CD4-positive, alpha-beta memory T cell (primary cell): Measurements from ENCODE around the gene VSTM4. TPM values are rescaled to one million over a fixed set of nuclear protein-coding genes. Genes with fewer than 3 reads are reported as not detected.

Source experiments
- CTCF ChIA-PET: fragments of 350-600 bp; sonication (Branson Sonifier 250); formaldehyde crosslinking; loops from one replicate; lab custom pipeline; 2021; ENCODE audit warnings: inconsistent platforms; ENCODE audit not compliant: partially characterized antibody; lab: Charles Lee
- POLR2A ChIA-PET: fragments of 350-600 bp; sonication (Branson Sonifier 250); formaldehyde crosslinking; loops from one replicate; lab custom pipeline; 2021; ENCODE audit not compliant: partially characterized antibody; lab: Charles Lee
- DNase-seq, 5 donors: peaks; one replicate each; pipeline versions ENCODE4 v3.0.0 to v3.0.0-alpha.2; 2020 to 2022; ENCODE audit warnings: mixed read lengths in 1 of 5
- H3K27ac ChIP-seq: one replicate; pipeline ENCODE4 v1.7.0; 2013; ENCODE audit warnings: low read depth, low read length
- H3K27me3 ChIP-seq: 2 replicates; pipeline ENCODE4 v1.7.0; 2013; ENCODE audit warnings: mild to moderate bottlenecking, low read length, moderate library complexity; ENCODE audit not compliant: insufficient read depth
- H3K36me3 ChIP-seq: 2 replicates; pipeline ENCODE4 v1.7.0; 2013; ENCODE audit warnings: mild to moderate bottlenecking, low read length, moderate library complexity; ENCODE audit not compliant: insufficient read depth
- H3K4me1 ChIP-seq: 2 replicates; pipeline ENCODE4 v1.7.0; 2013; ENCODE audit warnings: mild to moderate bottlenecking, low read length, moderate library complexity; ENCODE audit not compliant: insufficient read depth
- H3K4me3 ChIP-seq, 2 donors: one replicate each; pipeline ENCODE4 v1.7.0; 2013; ENCODE audit warnings: low read length in 2 of 2, mild to moderate bottlenecking in 1 of 2
- H3K9me3 ChIP-seq, 2 donors: one replicate each; pipeline ENCODE4 v1.7.0; 2013; ENCODE audit warnings: low read length in 2 of 2, control low read depth in 1 of 2; ENCODE audit not compliant: control insufficient read depth in 1 of 2
- H3K27ac Mint-ChIP-seq, 7 donors: one replicate each; pipeline ENCODE4 v1.8.0; 2020 to 2021; ENCODE audit warnings: mixed read lengths in 7 of 7, mild to moderate bottlenecking in 6 of 7, inconsistent platforms in 3 of 7, moderate library complexity in 3 of 7
- H3K27me3 Mint-ChIP-seq, 2 donors: one replicate each; pipeline ENCODE4 v1.8.0; 2020 to 2021; ENCODE audit warnings: mixed read lengths in 2 of 2
- H3K36me3 Mint-ChIP-seq, 2 donors: one replicate each; pipeline ENCODE4 v1.8.0; 2020 to 2021; ENCODE audit warnings: mixed read lengths in 2 of 2, inconsistent platforms in 1 of 2, mild to moderate bottlenecking in 1 of 2
- H3K4me1 Mint-ChIP-seq, 4 donors: one replicate each; pipeline ENCODE4 v1.8.0; 2020 to 2021; ENCODE audit warnings: mixed read lengths in 4 of 4, mild to moderate bottlenecking in 1 of 4
- H3K4me3 Mint-ChIP-seq, 8 donors: one replicate each; pipeline ENCODE4 v1.8.0; 2020 to 2021; ENCODE audit warnings: mixed read lengths in 8 of 8, mild to moderate bottlenecking in 7 of 8, moderate library complexity in 6 of 8, inconsistent platforms in 3 of 8
- H3K9me3 Mint-ChIP-seq, 8 donors: one replicate each; pipeline ENCODE4 v1.8.0; 2020 to 2021; ENCODE audit warnings: mixed read lengths in 8 of 8, mild to moderate bottlenecking in 5 of 8, inconsistent platforms in 3 of 8, moderate library complexity in 1 of 8
- intact Hi-C: fragments of 100-400 bp; cut with micrococcal nuclease; formaldehyde crosslinking; loops from one replicate; pipeline ENCODE4 v1.15.1; 2023
- polyA plus RNA-seq, 2 donors: library from polyadenylated mRNA; unstranded; fragments of 300-500 nt; fragmentation: Illumina TruSeq; gene quantifications; one replicate each; pipeline ENCODE4 v1.2.3, GENCODE V29; 2021
- total RNA-seq, 2 experiments: library from RNA; stranded (reverse); gene quantifications; one replicate each; pipeline ENCODE4 v1.2.3, GENCODE V29; 2021

VSTM4 gene
- total and polyA plus RNA-seq, 4 experiments from 2014 or later = not detected

- no peaks in the 10 kb centered on the region for H3K9me3 Mint-ChIP-seq
- H3K36me3 Mint-ChIP-seq = no peaks in the 10 kb centered on the region
Observed at GRCh38 chr10:49107111-49107886, 8.0 kb downstream of the VSTM4 start.

GRCh38 chr10:49106451-49106850, 8.9 kb downstream of the VSTM4 start:
- Mint-ChIP-seq H3K36me3 (no peaks in the 10 kb centered on the region), H3K27me3 (peaks cover 3 to 9% of the 10 kb centered on the region in 2 donors), H3K4me1 (no peaks in the 10 kb centered on the region), H3K27ac (no peak overlapping the region), H3K4me3 (no peak overlapping the region), H3K9me3 (peaks cover 0 to 4% (median 0%) of the 10 kb centered on the region in 8 donors)
- CTCF ChIA-PET = no interaction called here
- POLR2A ChIA-PET = no interaction called here
- H3K27me3 ChIP-seq = no peaks in the 10 kb centered on the region
- no peak overlapping the region for H3K4me3 ChIP-seq
- no peaks in the 10 kb centered on the region for H3K36me3 ChIP-seq
- DNase-seq = no peak
- H3K27ac ChIP-seq = no peak overlapping the region
- no peaks in the 10 kb centered on the region for H3K4me1 ChIP-seq
- intact Hi-C loops = no loop called here
- H3K9me3 ChIP-seq = no peaks in the 10 kb centered on the region

More at GRCh38 chr10:49107111-49107886, 8.0 kb downstream of the VSTM4 start:
- Histone ChIP-seq H3K27me3 (no peaks in the 10 kb centered on the region), H3K4me3 (no peak overlapping the region), H3K4me1 (no peaks in the 10 kb centered on the region), H3K36me3 (no peaks in the 10 kb centered on the region), H3K9me3 (no peaks in the 10 kb centered on the region), H3K27ac (no peak overlapping the region)
- no peaks in the 10 kb centered on the region for H3K4me1 Mint-ChIP-seq
- POLR2A ChIA-PET = no interaction called here
- peaks cover under 1 to 8% of the 10 kb centered on the region in 2 donors for H3K27me3 Mint-ChIP-seq
- H3K27ac Mint-ChIP-seq = no peak overlapping the region
- CTCF ChIA-PET = no interaction called here
- H3K4me3 Mint-ChIP-seq = no peak overlapping the region
- DNase-seq = no peak
- intact Hi-C loops = no loop called here

GRCh38 chr10:49105076-49105475, 10.2 kb downstream of the VSTM4 start:
- H3K9me3 ChIP-seq = no peaks in the 10 kb centered on the region
- no peak overlapping the region for H3K27ac ChIP-seq
- H3K4me1 ChIP-seq = no peaks in the 10 kb centered on the region
- Mint-ChIP-seq H3K36me3 (no peaks in the 10 kb centered on the region), H3K4me3 (no peak overlapping the region), H3K27me3 (peaks cover 3 to 9% of the 10 kb centered on the region in 2 donors), H3K4me1 (no peaks in the 10 kb centered on the region), H3K9me3 (peaks cover 0 to 4% (median 0%) of the 10 kb centered on the region in 8 donors), H3K27ac (no peak overlapping the region)
- ChIA-PET POLR2A (no interaction called here), CTCF (no interaction called here)
- H3K4me3 ChIP-seq = no peak overlapping the region
- no peaks in the 10 kb centered on the region for H3K27me3 ChIP-seq
- intact Hi-C loops = no loop called here
- no peak for DNase-seq
- H3K36me3 ChIP-seq = no peaks in the 10 kb centered on the region

GRCh38 chr10:49104323-49104722, 11.0 kb downstream of the VSTM4 start:
- DNase-seq = no peak
- Histone ChIP-seq H3K27ac (no peak overlapping the region), H3K9me3 (no peaks in the 10 kb centered on the region), H3K4me1 (no peaks in the 10 kb centered on the region), H3K4me3 (no peak overlapping the region), H3K36me3 (no peaks in the 10 kb centered on the region), H3K27me3 (no peaks in the 10 kb centered on the region)
- Mint-ChIP-seq H3K27me3 (peaks cover 4 to 7% of the 10 kb centered on the region in 2 donors), H3K9me3 (peaks cover 0 to 4% (median 0%) of the 10 kb centered on the region in 8 donors), H3K36me3 (no peaks in the 10 kb centered on the region), H3K27ac (peak overlapping the region in 1 of 7 donors; percentile 25), H3K4me3 (no peak overlapping the region), H3K4me1 (no peaks in the 10 kb centered on the region)
- intact Hi-C loops = no loop called here
- POLR2A ChIA-PET = no interaction called here
- CTCF ChIA-PET = no interaction called here

- H3K4me3 Mint-ChIP-seq = no peak overlapping the region
- no peaks in the 10 kb centered on the region for H3K36me3 Mint-ChIP-seq
- Histone ChIP-seq H3K27ac (no peak overlapping the region), H3K27me3 (no peaks in the 10 kb centered on the region), H3K9me3 (no peaks in the 10 kb centered on the region), H3K4me1 (no peaks in the 10 kb centered on the region), H3K36me3 (no peaks in the 10 kb centered on the region), H3K4me3 (no peak overlapping the region)
- ChIA-PET POLR2A (no interaction called here), CTCF (no interaction called here)
- no peaks in the 10 kb centered on the region for H3K4me1 Mint-ChIP-seq
- H3K27me3 Mint-ChIP-seq = peaks cover 5 to 6% of the 10 kb centered on the region in 2 donors
- no peak for DNase-seq
- intact Hi-C loops = no loop called here
- H3K9me3 Mint-ChIP-seq = peaks cover 0 to 4% (median 0%) of the 10 kb centered on the region in 8 donors
- H3K27ac Mint-ChIP-seq = no peak overlapping the region
Observed at GRCh38 chr10:49103761-49104160, 11.6 kb downstream of the VSTM4 start.

GRCh38 chr10:49099046-49099445, 16.3 kb downstream of the VSTM4 start:
- no peak overlapping the region for H3K27ac ChIP-seq
- peaks cover 5% of the 10 kb centered on the region in 2 donors for H3K27me3 Mint-ChIP-seq
- no peak overlapping the region for H3K4me3 Mint-ChIP-seq
- H3K36me3 ChIP-seq = no peaks in the 10 kb centered on the region
- intact Hi-C loops = no loop called here
- POLR2A ChIA-PET = no interaction called here
- peaks cover 0 to 4% (median 0%) of the 10 kb centered on the region in 8 donors for H3K9me3 Mint-ChIP-seq
- no peaks in the 10 kb centered on the region for H3K9me3 ChIP-seq
- H3K4me1 ChIP-seq = no peaks in the 10 kb centered on the region
- CTCF ChIA-PET = no interaction called here
- DNase-seq = no peak
- no peaks in the 10 kb centered on the region for H3K4me1 Mint-ChIP-seq
- no peak overlapping the region for H3K27ac Mint-ChIP-seq
- H3K27me3 ChIP-seq = no peaks in the 10 kb centered on the region
- no peak overlapping the region for H3K4me3 ChIP-seq
- no peaks in the 10 kb centered on the region for H3K36me3 Mint-ChIP-seq

GRCh38 chr10:49096890-49097445, 18.4 kb downstream of the VSTM4 start:
- Mint-ChIP-seq H3K27me3 (peaks cover 5% of the 10 kb centered on the region in 2 donors), H3K27ac (no peak overlapping the region), H3K9me3 (peaks cover 0 to 3% (median 0%) of the 10 kb centered on the region in 8 donors), H3K4me3 (no peak overlapping the region), H3K36me3 (no peaks in the 10 kb centered on the region), H3K4me1 (no peaks in the 10 kb centered on the region)
- CTCF ChIA-PET = no interaction called here
- POLR2A ChIA-PET = no interaction called here
- DNase-seq = no peak
- intact Hi-C loops = no loop called here
- Histone ChIP-seq H3K27me3 (no peaks in the 10 kb centered on the region), H3K36me3 (no peaks in the 10 kb centered on the region), H3K4me1 (no peaks in the 10 kb centered on the region), H3K9me3 (no peaks in the 10 kb centered on the region), H3K4me3 (no peak overlapping the region), H3K27ac (no peak overlapping the region)
